Cerebellar cortex (tissue), 1 donor: ENCODE measurements around the gene NTRK2.
A peak's percentile ranks its signal among the peaks of the same experiment; 100 is the strongest.

Experiments used
- DNase-seq: peaks from one replicate; pipeline ENCODE4 v3.0.0-alpha.2; 2015; ENCODE audit warnings: low spot score

NTRK2 gene

DNA sequence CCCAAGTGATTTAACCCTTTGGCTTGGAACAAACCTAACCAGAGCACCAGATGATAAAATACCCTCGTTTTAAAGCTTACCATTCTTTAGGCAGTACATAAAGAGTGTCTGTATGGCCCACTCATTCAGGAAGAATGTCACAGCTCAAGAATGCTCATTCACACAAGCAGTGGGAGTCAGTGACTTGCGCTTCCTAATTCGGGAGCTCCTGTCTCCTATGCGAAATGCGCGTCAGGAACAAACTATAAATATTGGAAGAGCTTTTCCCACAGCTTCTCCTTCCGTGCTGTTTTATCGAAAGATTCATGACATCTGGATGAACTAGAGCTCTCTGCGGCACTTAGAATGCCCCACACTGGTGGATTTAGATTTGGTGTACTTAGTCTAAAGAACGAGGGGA lies 66.6 kb downstream of the NTRK2 start:
- no peak for DNase-seq

GRCh38 chr9:84736536-84736935 lies 67.0 kb downstream of the NTRK2 start:
- no peak for DNase-seq

DNA sequence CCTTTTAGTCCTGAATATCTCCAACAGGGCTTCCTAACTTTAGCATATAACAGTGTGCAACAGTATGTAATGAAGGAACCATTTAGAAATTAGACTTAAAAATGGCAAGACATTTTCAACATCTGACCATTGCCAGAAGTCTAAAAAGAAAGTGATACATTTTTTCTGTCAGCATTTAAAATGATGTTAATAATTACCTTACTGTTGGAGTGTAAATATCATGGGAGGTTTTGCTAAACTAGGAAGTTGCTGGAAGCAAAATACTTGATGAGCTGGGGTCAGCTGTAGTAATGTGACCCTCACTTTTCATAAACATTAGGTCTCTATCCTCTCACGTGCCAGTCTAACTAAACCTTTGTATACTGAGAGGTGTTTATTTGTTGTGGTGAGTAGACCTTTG lies 68.8 kb downstream of the NTRK2 start:
- no peak for DNase-seq

- no peak for DNase-seq
These were observed 72.7 kb downstream of the NTRK2 start for GRCh38 chr9:84742261-84742660.

DNA sequence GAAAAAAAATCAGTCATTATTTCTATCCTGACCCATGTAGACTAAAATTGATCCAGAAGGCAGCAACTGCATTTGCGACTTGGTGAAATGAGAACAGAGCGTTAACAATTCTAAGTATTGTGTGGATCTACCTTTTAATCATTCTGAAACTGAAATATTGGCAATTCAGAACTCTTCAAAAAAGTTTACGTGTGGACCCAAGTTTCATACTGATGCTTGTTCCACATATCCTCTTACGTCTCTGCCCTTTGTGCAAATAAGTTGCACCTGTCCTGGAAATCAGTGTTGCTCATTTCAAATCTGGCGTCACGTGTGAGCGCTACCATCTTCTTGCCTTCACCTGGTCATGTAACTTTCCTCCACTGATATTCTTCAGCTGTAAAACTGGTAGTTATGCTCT lies 74.7 kb downstream of the NTRK2 start:
- no peak for DNase-seq

- DNase-seq: no peak
These were observed 75.2 kb downstream of the NTRK2 start for GRCh38 chr9:84744726-84745125.

DNA sequence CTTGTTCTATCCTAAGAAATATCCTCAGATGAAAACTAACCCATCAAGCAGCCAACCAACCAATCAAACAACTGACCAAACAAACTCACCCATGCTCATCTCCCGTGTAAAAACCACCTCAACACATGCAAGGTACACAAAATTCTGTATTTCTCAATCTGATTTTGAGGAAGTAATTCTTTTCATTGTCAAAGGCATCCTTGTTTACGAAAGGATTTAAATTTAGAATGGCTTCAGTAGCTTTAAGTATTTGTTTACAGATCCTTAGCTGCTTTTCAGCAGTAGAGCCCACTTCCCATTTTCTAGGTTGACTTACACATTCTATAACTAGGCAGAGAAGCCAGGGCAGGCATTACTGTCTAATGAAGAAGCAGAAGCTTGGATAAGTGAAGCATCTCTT lies 78.6 kb downstream of the NTRK2 start:
- DNase-seq: no peak

DNA sequence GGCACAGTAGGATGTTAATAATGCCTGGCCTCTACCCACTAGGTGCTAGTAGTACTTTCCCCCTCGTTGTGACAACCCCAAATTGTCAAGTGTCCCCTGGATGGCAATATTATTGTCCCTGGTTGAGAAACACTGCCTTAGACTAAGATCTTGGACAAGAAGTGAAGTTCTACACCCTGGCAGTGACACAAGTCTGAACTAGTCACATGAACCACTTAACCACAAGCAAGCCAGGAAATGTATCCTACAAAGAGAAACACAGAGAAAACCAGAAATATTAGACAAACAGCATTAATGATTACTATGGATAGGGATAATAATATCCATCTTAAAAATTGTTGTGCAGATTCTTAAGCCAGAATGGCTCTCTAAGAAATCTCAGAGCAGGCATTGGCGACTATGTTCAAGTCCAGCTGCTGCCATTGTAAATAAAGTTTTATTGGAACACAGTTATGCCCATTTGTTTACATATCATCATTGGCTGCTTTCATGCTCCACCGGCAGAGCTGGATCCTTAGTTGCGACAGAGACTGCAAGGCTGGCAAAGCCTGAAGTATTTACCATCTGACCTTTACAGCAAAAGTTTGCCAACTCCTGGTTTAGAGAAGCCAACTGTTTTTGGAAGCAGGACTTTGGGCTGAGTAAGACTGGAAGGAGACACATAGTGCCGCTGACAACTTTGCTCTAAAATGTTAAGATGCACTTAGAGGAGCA lies 80.8 kb downstream of the NTRK2 start:
- no peak for DNase-seq

- no peak for DNase-seq
These were observed 82.4 kb downstream of the NTRK2 start for GRCh38 chr9:84751921-84752320.

DNA sequence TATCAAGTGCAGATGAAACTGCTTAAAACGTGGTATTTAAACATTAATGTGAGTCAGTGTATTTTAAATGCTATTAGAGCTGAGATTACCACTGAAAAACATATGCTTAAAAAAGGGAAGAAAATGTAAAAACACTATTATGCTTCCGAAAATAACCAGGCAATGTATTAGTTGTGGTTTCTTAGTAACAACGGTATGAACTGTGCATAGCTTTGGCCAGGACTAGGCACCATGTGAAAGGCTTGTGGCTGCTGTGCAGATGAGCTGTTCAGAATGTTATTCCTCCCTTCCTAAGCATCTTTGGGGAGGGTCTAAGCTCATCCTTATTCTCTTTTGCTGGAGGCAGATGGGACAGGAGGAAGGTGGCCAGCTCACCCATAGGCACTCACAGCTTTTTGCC lies 84.9 kb downstream of the NTRK2 start:
- DNase-seq: peak; percentile 15

DNA sequence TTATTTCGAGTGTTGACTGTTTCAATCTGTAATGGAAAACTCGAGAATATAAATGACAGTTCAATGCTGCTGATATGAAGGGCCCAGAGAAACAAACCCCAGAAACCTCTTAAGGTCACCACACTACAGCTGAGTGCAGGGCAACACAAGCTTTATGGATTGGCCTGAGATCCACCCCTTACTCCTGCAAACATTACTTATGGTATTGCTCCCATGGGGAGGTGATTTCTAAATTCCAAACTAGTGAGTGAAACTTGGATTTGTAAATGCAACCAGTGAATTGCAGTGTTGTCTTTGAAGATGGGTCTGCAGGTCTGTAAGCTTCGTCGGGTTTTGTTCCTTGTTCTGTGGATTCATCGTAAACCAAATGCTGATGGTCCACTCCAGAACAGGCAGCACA lies 85.4 kb downstream of the NTRK2 start:
- DNase-seq: no peak

GRCh38 chr9:84755380-84755779 lies 85.9 kb downstream of the NTRK2 start:
- DNase-seq: no peak

GRCh38 chr9:84756171-84756570 lies 86.6 kb downstream of the NTRK2 start:
- DNase-seq: no peak

- DNase-seq: no peak
These were observed 87.2 kb downstream of the NTRK2 start for GRCh38 chr9:84756731-84757130.

DNA sequence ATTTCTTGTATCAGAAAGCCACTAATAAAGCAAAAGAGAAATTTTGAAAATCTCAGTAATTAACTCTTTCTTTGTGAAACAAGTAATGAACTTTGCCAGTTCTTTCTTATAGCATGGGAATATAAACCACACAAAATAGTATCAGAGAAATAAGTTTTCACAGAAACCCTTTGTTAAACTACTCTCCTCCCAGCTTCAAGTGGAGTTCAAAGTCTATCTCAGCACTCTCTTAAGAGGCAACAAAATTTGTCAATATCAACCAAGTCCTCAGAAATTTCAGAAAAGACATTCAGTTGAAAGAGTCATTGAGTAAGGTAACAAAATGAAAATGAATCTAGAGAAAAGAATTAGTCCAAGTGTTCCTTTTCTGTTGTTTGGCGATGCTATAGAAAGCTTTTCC lies 89.3 kb downstream of the NTRK2 start:
- no peak for DNase-seq

GRCh38 chr9:84759300-84759750 lies 89.8 kb downstream of the NTRK2 start:
- DNase-seq: no peak

DNA sequence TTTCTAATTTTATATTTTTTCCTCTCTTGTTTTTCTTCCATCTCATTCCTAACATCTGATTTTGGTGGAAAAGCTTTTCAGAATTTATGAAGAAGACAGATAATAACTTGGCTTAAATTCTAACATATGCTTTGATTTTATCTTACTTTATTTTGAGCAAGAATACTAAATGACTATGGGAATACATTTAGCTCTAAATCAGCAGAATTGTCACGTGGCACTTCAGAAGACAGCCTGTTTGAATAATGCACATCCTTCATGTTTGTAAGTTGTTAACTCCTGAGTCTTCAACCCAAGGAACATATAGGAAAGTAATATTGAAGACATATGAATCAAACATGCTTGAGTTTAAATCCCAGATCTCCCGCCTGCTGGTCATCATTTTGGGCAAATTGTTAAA lies 90.3 kb downstream of the NTRK2 start:
- no peak for DNase-seq

- no peak for DNase-seq
These were observed 91.7 kb downstream of the NTRK2 start for GRCh38 chr9:84761137-84761808.

DNA sequence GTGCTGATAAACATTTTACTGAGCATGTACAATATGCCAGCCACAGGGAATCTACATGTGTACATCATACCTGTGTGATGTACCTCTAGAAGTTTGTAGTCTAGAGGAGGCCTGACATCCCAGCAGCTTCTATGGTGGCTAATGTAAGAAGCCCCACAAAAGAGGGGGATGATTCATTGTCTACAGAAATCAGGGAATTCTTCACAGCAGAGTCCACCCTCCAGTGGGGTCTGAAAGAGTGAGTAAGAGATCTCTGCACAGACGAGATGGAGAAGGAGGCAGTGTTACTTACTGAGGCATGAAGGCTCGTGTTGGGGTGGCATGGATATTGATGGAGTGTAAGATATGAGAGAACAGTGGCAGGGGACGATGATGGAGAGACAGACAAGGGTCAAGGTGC lies 103.0 kb downstream of the NTRK2 start:
- no peak for DNase-seq

GRCh38 chr9:84773022-84773421 lies 103.5 kb downstream of the NTRK2 start:
- no peak for DNase-seq

GRCh38 chr9:84775056-84775643 lies 105.6 kb downstream of the NTRK2 start:
- DNase-seq: peak; percentile 52

DNA sequence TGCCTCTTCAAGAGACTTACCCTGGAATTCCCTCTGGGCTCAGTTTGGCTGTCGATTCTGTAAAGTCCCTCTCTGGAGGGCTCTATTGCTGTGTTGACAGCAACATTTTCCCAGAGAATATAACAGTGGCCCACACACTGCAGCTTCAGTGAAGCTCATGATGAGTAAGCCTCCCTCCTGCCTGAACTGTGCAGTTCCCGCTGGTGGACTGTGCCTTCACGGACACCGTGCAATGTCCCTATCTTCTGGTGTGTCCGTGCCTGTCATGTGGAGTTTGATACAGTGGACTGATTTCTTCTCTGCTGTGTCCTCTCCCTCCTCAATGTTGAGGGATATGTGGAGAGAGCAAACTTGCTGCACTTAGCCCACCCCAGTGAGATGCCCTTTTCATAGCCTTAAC lies 109.0 kb downstream of the NTRK2 start:
- peak; percentile 55 for DNase-seq

- DNase-seq: no peak
These were observed 110.4 kb downstream of the NTRK2 start for GRCh38 chr9:84779883-84780282.
